Measurements from ENCODE around the gene IRS4. TPM values are rescaled to one million over a fixed set of nuclear protein-coding genes. Genes with fewer than 3 reads are reported as not detected.

IRS4 gene
- total RNA-seq, 1 experiment from 2014 or later: not detected

GRCh38 chrX:108735091-108735678, 1.2 kb downstream of the IRS4 start:
- Mint-ChIP-seq H3K9me3 (ENCODE audit: unreplicated experiment) (no peaks in the 10 kb centered on the region), H3K27ac (ENCODE audit: unreplicated experiment) (no peak overlapping the region), H3K36me3 (ENCODE audit: insufficient read depth, unreplicated experiment) (no peaks in the 10 kb centered on the region), H3K27me3 (ENCODE audit: insufficient read depth, unreplicated experiment) (peaks cover 8% of the 10 kb centered on the region), H3K4me3 (ENCODE audit: unreplicated experiment) (no peak overlapping the region), H3K4me1 (ENCODE audit: low read depth, unreplicated experiment) (no peaks in the 10 kb centered on the region)
- ChIA-PET CTCF (interaction anchor here (1.1 kb wide), 1 partner anchor 35 kb away, joined by 3 read pairs; no protein-coding TSS in a partner anchor), POLR2A (no interaction called here)
- no peaks in the 10 kb centered on the region for H3K36me3 ChIP-seq (ENCODE audit: control insufficient read depth, insufficient read depth, low read length)
- no peak overlapping the region for H3K4me3 ChIP-seq (ENCODE audit: low read depth, low read length)
- no peaks in the 10 kb centered on the region for H3K4me1 ChIP-seq
- H3K9me3 ChIP-seq: no peaks in the 10 kb centered on the region
- BruUV-seq (replicated peaks): no TSS peak
- intact Hi-C loops (cut with micrococcal nuclease; ENCODE audit: unreplicated experiment): no loop called here
- no peaks in the 10 kb centered on the region for H3K27me3 ChIP-seq (replicated peaks; ENCODE audit: control insufficient read depth, insufficient read depth, low read length)
- no peak for DNase-seq
- TF ChIP-seq CTCF (IDR thresholded peaks at IDR 0.05; ENCODE audit: insufficient read depth in 1 of 2, low read depth in 1 of 2, low read length in 1 of 2, severe bottlenecking in 1 of 2, unreplicated experiment in 1 of 2): no peak

GRCh38 chrX:108734426-108734825, 1.9 kb downstream of the IRS4 start:
- no TSS peak for BruUV-seq (replicated peaks)
- CTCF ChIA-PET: no interaction called here
- H3K4me1 ChIP-seq: no peaks in the 10 kb centered on the region
- no peaks in the 10 kb centered on the region for H3K36me3 ChIP-seq (ENCODE audit: control insufficient read depth, insufficient read depth, low read length)
- H3K27me3 Mint-ChIP-seq (ENCODE audit: insufficient read depth, unreplicated experiment): peaks cover 8% of the 10 kb centered on the region
- no peaks in the 10 kb centered on the region for H3K27me3 ChIP-seq (replicated peaks; ENCODE audit: control insufficient read depth, insufficient read depth, low read length)
- H3K27ac Mint-ChIP-seq (ENCODE audit: unreplicated experiment): no peak overlapping the region
- H3K36me3 Mint-ChIP-seq (ENCODE audit: insufficient read depth, unreplicated experiment): no peaks in the 10 kb centered on the region
- no peaks in the 10 kb centered on the region for H3K4me1 Mint-ChIP-seq (ENCODE audit: low read depth, unreplicated experiment)
- H3K4me3 Mint-ChIP-seq (ENCODE audit: unreplicated experiment): no peak overlapping the region
- H3K9me3 ChIP-seq: no peaks in the 10 kb centered on the region
- no peak overlapping the region for H3K4me3 ChIP-seq (ENCODE audit: low read depth, low read length)
- intact Hi-C loops (cut with micrococcal nuclease; ENCODE audit: unreplicated experiment): no loop called here
- POLR2A ChIA-PET: no interaction called here
- no peak for TF ChIP-seq CTCF (IDR thresholded peaks at IDR 0.05; ENCODE audit: insufficient read depth in 1 of 2, low read depth in 1 of 2, low read length in 1 of 2, severe bottlenecking in 1 of 2, unreplicated experiment in 1 of 2)
- H3K9me3 Mint-ChIP-seq (ENCODE audit: unreplicated experiment): no peaks in the 10 kb centered on the region
- DNase-seq: no peak

- DNase-seq: no peak
- Mint-ChIP-seq H3K4me1 (ENCODE audit: low read depth, unreplicated experiment) (no peaks in the 10 kb centered on the region), H3K27ac (ENCODE audit: unreplicated experiment) (no peak overlapping the region), H3K27me3 (ENCODE audit: insufficient read depth, unreplicated experiment) (peaks cover 11% of the 10 kb centered on the region), H3K4me3 (ENCODE audit: unreplicated experiment) (no peak overlapping the region), H3K9me3 (ENCODE audit: unreplicated experiment) (no peaks in the 10 kb centered on the region), H3K36me3 (ENCODE audit: insufficient read depth, unreplicated experiment) (no peaks in the 10 kb centered on the region)
- Histone ChIP-seq H3K36me3 (ENCODE audit: control insufficient read depth, insufficient read depth, low read length) (no peaks in the 10 kb centered on the region), H3K4me3 (ENCODE audit: low read depth, low read length) (no peak overlapping the region), H3K27me3 (replicated peaks; ENCODE audit: control insufficient read depth, insufficient read depth, low read length) (no peaks in the 10 kb centered on the region), H3K9me3 (no peaks in the 10 kb centered on the region), H3K4me1 (no peaks in the 10 kb centered on the region)
- intact Hi-C loops (cut with micrococcal nuclease; ENCODE audit: unreplicated experiment): no loop called here
- ChIA-PET POLR2A (no interaction called here), CTCF (no interaction called here)
- no TSS peak for BruUV-seq (replicated peaks)
- TF ChIP-seq CTCF (IDR thresholded peaks at IDR 0.05; ENCODE audit: insufficient read depth in 1 of 2, low read depth in 1 of 2, low read length in 1 of 2, severe bottlenecking in 1 of 2, unreplicated experiment in 1 of 2): no peak
These were observed 3.6 kb downstream of the IRS4 start for GRCh38 chrX:108732630-108733321.
